SK-N-SH treated with all-trans-retinoic acid at 6 μM for 48 hours (cell line): Measurements from ENCODE around the gene SYCP2.

Experiments
- PATZ1 ChIP-seq: fragments of 250-450 bp; sonication (Bioruptor Pico); IDR thresholded peaks from 2 replicates; pipeline ENCODE4 v1.8.0; 2020; ENCODE audit warnings: mild to moderate bottlenecking, moderate library complexity, borderline replicate concordance
- ZFP30 ChIP-seq: fragments of 450-650 bp; formaldehyde crosslinking; IDR thresholded peaks from 2 replicates; pipeline ENCODE4 v1.5.0; 2022; ENCODE audit warnings: mild to moderate bottlenecking, moderate library complexity
- ZNF565 ChIP-seq: fragments of 450-650 bp; formaldehyde crosslinking; conservative IDR thresholded peaks from 2 replicates; pipeline ENCODE4 v1.5.0; 2020; ENCODE audit warnings: low read depth, mild to moderate bottlenecking, moderate library complexity

DNA sequence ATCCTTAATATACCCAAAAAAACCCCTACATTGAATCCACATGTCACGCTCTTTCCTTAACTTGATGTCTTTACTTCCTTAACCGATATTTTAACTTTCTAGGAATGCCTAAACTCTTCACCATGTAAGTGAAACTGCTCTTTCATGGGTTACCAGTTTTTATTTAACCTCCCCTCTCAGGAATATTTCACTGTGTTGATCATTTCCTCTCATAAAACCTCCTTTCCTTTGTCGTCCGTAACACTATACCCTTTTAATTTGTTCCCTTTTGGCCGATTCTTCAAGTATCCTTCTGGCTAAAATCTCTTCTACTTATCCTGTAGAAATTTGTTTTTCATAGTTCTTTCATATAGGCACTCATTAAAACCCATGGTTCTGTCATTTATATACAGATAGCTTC is 24.6 kb downstream of the SYCP2 start:
- no peak for TF ChIP-seq ZFP30 (CRISPR knock-in tag)
- no peak for TF ChIP-seq PATZ1
- no peak for TF ChIP-seq ZNF565 (CRISPR knock-in tag)
